Natural killer cell (primary cell): ENCODE results near the gene METRNL. TPM values are rescaled to one million over a fixed set of nuclear protein-coding genes. Genes with fewer than 3 reads are reported as not detected.

Source experiments
- ATAC-seq, 3 donors: fragments of 150-1000 bp in 2 of 3; fragments of 200-7000 bp in 1 of 3; cut with Tn5 transposase; 1 replicate in 1 of 3; 2 replicates in 2 of 3; pipeline ENCODE4 v1.10.0; 2021; ENCODE audit warnings: mild to moderate bottlenecking in 2 of 3, moderate library complexity in 2 of 3
- DNase-seq, 2 donors: peaks; one replicate each; pipeline versions ENCODE4 v3.0.0 to v3.0.0-alpha.2; 2013 to 2021; ENCODE audit warnings: mixed read lengths in 1 of 2
- H3K27ac ChIP-seq: one replicate; pipeline ENCODE4 v1.5.1; 2013; ENCODE audit warnings: mild to moderate bottlenecking, low read length
- H3K27me3 ChIP-seq: one replicate; pipeline ENCODE4 v1.6.1; 2013; ENCODE audit warnings: low read length; ENCODE audit not compliant: control insufficient read depth, insufficient read depth
- H3K36me3 ChIP-seq: one replicate; pipeline ENCODE4 v1.6.1; 2013; ENCODE audit warnings: low read length; ENCODE audit not compliant: control insufficient read depth, insufficient read depth
- H3K4me1 ChIP-seq: one replicate; pipeline ENCODE4 v1.6.1; 2013; ENCODE audit warnings: low read length; ENCODE audit not compliant: control insufficient read depth, insufficient read depth
- H3K4me3 ChIP-seq: one replicate; pipeline ENCODE4 v1.5.1; 2013; ENCODE audit warnings: low read length
- H3K9me3 ChIP-seq: one replicate; pipeline ENCODE4 v1.6.1; 2013; ENCODE audit warnings: low read length; ENCODE audit not compliant: control insufficient read depth, insufficient read depth
- H3K27ac Mint-ChIP-seq, 2 donors: one replicate each; pipeline ENCODE4 v1.8.0; 2022; ENCODE audit warnings: mild to moderate bottlenecking in 2 of 2, mixed read lengths in 2 of 2, moderate library complexity in 1 of 2
- H3K27me3 Mint-ChIP-seq, 2 donors: one replicate each; pipeline ENCODE4 v1.8.0; 2022; ENCODE audit warnings: low read depth in 2 of 2, mixed read lengths in 2 of 2
- H3K36me3 Mint-ChIP-seq: one replicate; pipeline ENCODE4 v1.8.0; 2022; ENCODE audit warnings: mixed read lengths
- H3K4me1 Mint-ChIP-seq, 2 donors: one replicate each; pipeline ENCODE4 v1.8.0; 2022; ENCODE audit warnings: mixed read lengths in 2 of 2
- H3K4me3 Mint-ChIP-seq: one replicate; pipeline ENCODE4 v1.8.0; 2022; ENCODE audit warnings: mild to moderate bottlenecking, moderate library complexity, mixed read lengths
- H3K9me3 Mint-ChIP-seq, 2 donors: one replicate each; pipeline ENCODE4 v1.8.0; 2022; ENCODE audit warnings: mixed read lengths in 2 of 2
- WGBS: methylation state at CpG from one replicate; pipeline ENCODE4 v1.1.7; 2013; ENCODE audit warnings: missing lambda C conversion rate; ENCODE audit not compliant: insufficient coverage; 5-methylcytosine and 5-hydroxymethylcytosine counted together
- intact Hi-C: fragments of 100-400 bp; cut with micrococcal nuclease; formaldehyde crosslinking; loops from one replicate; pipeline ENCODE4 v1.14.2; 2022
- total RNA-seq, 4 donors: library from RNA; stranded (reverse); fragments of 120-200 nt in 1 of 4; gene quantifications; one replicate each; pipeline versions ENCODE4 v1.2.3 to v1.2.4, GENCODE V29; 2013 to 2022
- TF ChIP-seq, protein P1 (sequence below): fragments of 200-600 bp; IDR thresholded peaks from one replicate; pipeline ENCODE4 v1.8.0; 2022; ENCODE audit warnings: antibody characterized with exemption

The METRNL gene
- total RNA-seq, 3 donors from 2014 or later (not counting 1 experiment from before 2014, with no cell fraction given): 227 to 390 (median 325) TPM

- DNase-seq (no peak), ATAC-seq (no peak)
- 94% methylated on average over 22 of the region's 22 CpGs for WGBS
- Mint-ChIP-seq H3K4me1 (peaks cover 5 to 12% of the 10 kb centered on the region in 2 donors), H3K36me3 (no peaks in the 10 kb centered on the region), H3K27ac (no peak overlapping the region), H3K4me3 (no peak overlapping the region), H3K9me3 (no peaks in the 10 kb centered on the region), H3K27me3 (peaks cover 15 to 18% of the 10 kb centered on the region in 2 donors)
- Histone ChIP-seq H3K36me3 (no peaks in the 10 kb centered on the region), H3K27ac (no peak overlapping the region), H3K4me3 (no peak overlapping the region), H3K4me1 (peaks cover 4% of the 10 kb centered on the region), H3K9me3 (no peaks in the 10 kb centered on the region), H3K27me3 (peaks cover 2% of the 10 kb centered on the region)
- TF ChIP-seq, protein P1, sequence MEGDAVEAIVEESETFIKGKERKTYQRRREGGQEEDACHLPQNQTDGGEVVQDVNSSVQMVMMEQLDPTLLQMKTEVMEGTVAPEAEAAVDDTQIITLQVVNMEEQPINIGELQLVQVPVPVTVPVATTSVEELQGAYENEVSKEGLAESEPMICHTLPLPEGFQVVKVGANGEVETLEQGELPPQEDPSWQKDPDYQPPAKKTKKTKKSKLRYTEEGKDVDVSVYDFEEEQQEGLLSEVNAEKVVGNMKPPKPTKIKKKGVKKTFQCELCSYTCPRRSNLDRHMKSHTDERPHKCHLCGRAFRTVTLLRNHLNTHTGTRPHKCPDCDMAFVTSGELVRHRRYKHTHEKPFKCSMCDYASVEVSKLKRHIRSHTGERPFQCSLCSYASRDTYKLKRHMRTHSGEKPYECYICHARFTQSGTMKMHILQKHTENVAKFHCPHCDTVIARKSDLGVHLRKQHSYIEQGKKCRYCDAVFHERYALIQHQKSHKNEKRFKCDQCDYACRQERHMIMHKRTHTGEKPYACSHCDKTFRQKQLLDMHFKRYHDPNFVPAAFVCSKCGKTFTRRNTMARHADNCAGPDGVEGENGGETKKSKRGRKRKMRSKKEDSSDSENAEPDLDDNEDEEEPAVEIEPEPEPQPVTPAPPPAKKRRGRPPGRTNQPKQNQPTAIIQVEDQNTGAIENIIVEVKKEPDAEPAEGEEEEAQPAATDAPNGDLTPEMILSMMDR: no peak
- intact Hi-C loops: no loop called here
These were observed 34.4 kb downstream of the METRNL start for GRCh38 chr17:83113792-83114191.

GRCh38 chr17:83114706-83115105 is 35.3 kb downstream of the METRNL start:
- Histone ChIP-seq H3K36me3 (no peaks in the 10 kb centered on the region), H3K27ac (no peak overlapping the region), H3K4me3 (no peak overlapping the region), H3K9me3 (no peaks in the 10 kb centered on the region), H3K27me3 (no peaks in the 10 kb centered on the region), H3K4me1 (peaks cover 4% of the 10 kb centered on the region)
- Mint-ChIP-seq H3K27me3 (peaks cover 18 to 24% of the 10 kb centered on the region in 2 donors), H3K9me3 (no peaks in the 10 kb centered on the region), H3K4me3 (no peak overlapping the region), H3K36me3 (no peaks in the 10 kb centered on the region), H3K27ac (no peak overlapping the region), H3K4me1 (peaks cover 15 to 16% of the 10 kb centered on the region in 2 donors)
- TF ChIP-seq, protein P1: no peak
- intact Hi-C loops: no loop called here
- 85% methylated on average over 15 of the region's 15 CpGs for WGBS
- no peak for ATAC-seq
- no peak for DNase-seq

GRCh38 chr17:83115202-83115651 is 35.8 kb downstream of the METRNL start:
- DNase-seq (no peak), ATAC-seq (no peak)
- TF ChIP-seq, protein P1: no peak
- no peaks in the 10 kb centered on the region for H3K9me3 ChIP-seq
- peaks cover 20 to 22% of the 10 kb centered on the region in 2 donors for H3K4me1 Mint-ChIP-seq
- no peak overlapping the region for H3K27ac ChIP-seq
- H3K9me3 Mint-ChIP-seq: no peaks in the 10 kb centered on the region
- peaks cover 18 to 29% of the 10 kb centered on the region in 2 donors for H3K27me3 Mint-ChIP-seq
- no peak overlapping the region for H3K4me3 Mint-ChIP-seq
- intact Hi-C loops: no loop called here
- peaks cover 6% of the 10 kb centered on the region for H3K4me1 ChIP-seq
- no peak overlapping the region for H3K27ac Mint-ChIP-seq
- H3K36me3 ChIP-seq: no peaks in the 10 kb centered on the region
- no peaks in the 10 kb centered on the region for H3K27me3 ChIP-seq
- WGBS: 89% methylated on average over 19 of the region's 19 CpGs
- no peaks in the 10 kb centered on the region for H3K36me3 Mint-ChIP-seq
- no peak overlapping the region for H3K4me3 ChIP-seq

GRCh38 chr17:83115832-83116231 is 36.4 kb downstream of the METRNL start:
- TF ChIP-seq, protein P1: no peak
- no peak for ATAC-seq
- Mint-ChIP-seq H3K4me1 (peaks cover 25 to 27% of the 10 kb centered on the region in 2 donors), H3K4me3 (no peak overlapping the region), H3K36me3 (no peaks in the 10 kb centered on the region), H3K9me3 (no peaks in the 10 kb centered on the region), H3K27me3 (peaks cover 23 to 30% of the 10 kb centered on the region in 2 donors), H3K27ac (no peak overlapping the region)
- no peak overlapping the region for H3K4me3 ChIP-seq
- intact Hi-C loops: no loop called here
- DNase-seq: no peak
- peaks cover 11% of the 10 kb centered on the region for H3K4me1 ChIP-seq
- 80% methylated on average over 14 of the region's 18 CpGs for WGBS
- no peaks in the 10 kb centered on the region for H3K9me3 ChIP-seq
- no peaks in the 10 kb centered on the region for H3K36me3 ChIP-seq
- no peaks in the 10 kb centered on the region for H3K27me3 ChIP-seq
- H3K27ac ChIP-seq: no peak overlapping the region
